A549 treated with DMSO at 1 μM for 4 hours (cell line): Measurements from ENCODE around the gene LY6G6F. TPM values are rescaled to one million over a fixed set of nuclear protein-coding genes. Genes with fewer than 3 reads are reported as not detected.

Source experiments
- total RNA-seq: library from RNA; stranded (reverse); fragments of 200-300 nt; extraction: Qiagen RNA extraction; gene quantifications from 5 replicates; pipeline ENCODE4 v1.2.3, GENCODE V29; 2022; ENCODE audit warnings: low read depth

The LY6G6F gene
- total RNA-seq, 1 experiment from 2014 or later = not detected

Other genes starting within 250 kb of the LY6G6F start
- 7.6 to 9.0 TPM (median 8.6 TPM) in 5 replicates for gene MICB, start 208.7 kb upstream of the LY6G6F start, total RNA-seq
- gene MCCD1, start 177.9 kb upstream of the LY6G6F start, total RNA-seq = not detected in 5 replicates
- gene DDX39B, start 164.9 kb upstream of the LY6G6F start, total RNA-seq = 352 to 407 TPM (median 386 TPM) in 5 replicates
- gene ATP6V1G2, start 160.3 kb upstream of the LY6G6F start, total RNA-seq = 0.40 to 0.77 TPM (median 0.64 TPM) in 5 replicates
- gene NFKBIL1, start 159.3 kb upstream of the LY6G6F start, total RNA-seq = 9.6 to 12.9 TPM (median 11.4 TPM) in 5 replicates
- 0.11 to 0.12 TPM in 2 of 5 replicates, not detected in the others for gene LTA, start 134.6 kb upstream of the LY6G6F start, total RNA-seq
- 0.10 to 0.22 TPM (median 0.11 TPM) in 3 of 5 replicates, not detected in the others for gene TNF, start 131.3 kb upstream of the LY6G6F start, total RNA-seq
- gene LTB, start 124.4 kb upstream of the LY6G6F start, total RNA-seq = 0.29 to 0.50 TPM (median 0.49 TPM) in 5 replicates
- gene LST1, start 120.6 kb upstream of the LY6G6F start, total RNA-seq = 0.20 to 0.26 TPM in 2 of 5 replicates, not detected in the others
- not detected in 5 replicates for gene NCR3, start 113.9 kb upstream of the LY6G6F start, total RNA-seq
- not detected in 5 replicates for gene AIF1, start 91.6 kb upstream of the LY6G6F start, total RNA-seq
- 68.9 to 101 TPM (median 86.8 TPM) in 5 replicates for gene PRRC2A, start 86.2 kb upstream of the LY6G6F start, total RNA-seq
- gene BAG6, start 54.2 kb upstream of the LY6G6F start, total RNA-seq = 119 to 155 TPM (median 144 TPM) in 5 replicates
- gene APOM, start 51.0 kb upstream of the LY6G6F start, total RNA-seq = 2.8 to 3.8 TPM (median 3.2 TPM) in 5 replicates
- 10.9 to 13.1 TPM (median 12.1 TPM) in 5 replicates for gene C6orf47, start 46.1 kb upstream of the LY6G6F start, total RNA-seq
- 10.7 to 15.4 TPM (median 12.2 TPM) in 5 replicates for gene GPANK1, start 41.9 kb upstream of the LY6G6F start, total RNA-seq
- 165 to 176 TPM (median 167 TPM) in 5 replicates for gene CSNK2B, start 40.8 kb upstream of the LY6G6F start, total RNA-seq
- gene LY6G5B, start 36.9 kb upstream of the LY6G6F start, total RNA-seq = 3.6 to 5.8 TPM (median 5.1 TPM) in 5 replicates
- 0.95 to 2.0 TPM (median 1.3 TPM) in 5 replicates for gene LY6G5C, start 25.8 kb upstream of the LY6G6F start, total RNA-seq
- 16.1 to 20.1 TPM (median 17.9 TPM) in 5 replicates for gene ABHD16A, start 3.5 kb upstream of the LY6G6F start, total RNA-seq
- not detected in 5 replicates for gene LY6G6D, start 8.5 kb downstream of the LY6G6F start, total RNA-seq
- 0.12 to 0.20 TPM in 2 of 5 replicates, not detected in the others for gene LY6G6C, start 14.9 kb downstream of the LY6G6F start, total RNA-seq
- gene MPIG6B, start 16.5 kb downstream of the LY6G6F start, total RNA-seq = not detected in 5 replicates
- 27.0 to 30.0 TPM (median 27.6 TPM) in 5 replicates for gene DDAH2, start 22.4 kb downstream of the LY6G6F start, total RNA-seq
- 490 to 521 TPM (median 507 TPM) in 5 replicates for gene CLIC1, start 29.7 kb downstream of the LY6G6F start, total RNA-seq
- 10.7 to 16.8 TPM (median 15.8 TPM) in 5 replicates for gene MSH5, start 33.1 kb downstream of the LY6G6F start, total RNA-seq
- gene SAPCD1, start 55.8 kb downstream of the LY6G6F start, total RNA-seq = 3.0 to 5.0 TPM (median 3.3 TPM) in 5 replicates
- gene VWA7, start 70.5 kb downstream of the LY6G6F start, total RNA-seq = 1.4 to 2.0 TPM (median 1.8 TPM) in 5 replicates
- gene VARS1, start 88.9 kb downstream of the LY6G6F start, total RNA-seq = 52.7 to 64.9 TPM (median 59.0 TPM) in 5 replicates
- gene LSM2, start 100.1 kb downstream of the LY6G6F start, total RNA-seq = 49.8 to 66.9 TPM (median 61.6 TPM) in 5 replicates
- 1.00 to 2.0 TPM (median 1.9 TPM) in 5 replicates for gene HSPA1L, start 108.4 kb downstream of the LY6G6F start, total RNA-seq
- 134 to 436 TPM (median 349 TPM) in 5 replicates for gene HSPA1A, start 108.7 kb downstream of the LY6G6F start, total RNA-seq
- gene HSPA1B, start 120.9 kb downstream of the LY6G6F start, total RNA-seq = 109 to 336 TPM (median 263 TPM) in 5 replicates
- 26.4 to 37.6 TPM (median 30.1 TPM) in 5 replicates for gene NEU1, start 156.0 kb downstream of the LY6G6F start, total RNA-seq
- 0.05 to 0.36 TPM (median 0.15 TPM) in 3 of 5 replicates, not detected in the others for gene SLC44A4, start 172.1 kb downstream of the LY6G6F start, total RNA-seq
- gene EHMT2, start 190.8 kb downstream of the LY6G6F start, total RNA-seq = 21.2 to 34.6 TPM (median 30.7 TPM) in 5 replicates
- gene ZBTB12, start 195.2 kb downstream of the LY6G6F start, total RNA-seq = 3.5 to 5.5 TPM (median 4.8 TPM) in 5 replicates
- 0.31 to 0.48 TPM (median 0.36 TPM) in 5 replicates for gene C2, start 220.9 kb downstream of the LY6G6F start, total RNA-seq
- gene CFB, start 239.2 kb downstream of the LY6G6F start, total RNA-seq = 1.7 to 3.4 TPM (median 2.1 TPM) in 5 replicates